ENCODE data around the gene CEP128.

GRCh38 chr14:80982711-80983110, 41.2 kb upstream of the CEP128 start:
- no peak for TF ChIP-seq POLR2A (IDR thresholded peaks at IDR 0.05)
- no peak for TF ChIP-seq CTCF (IDR thresholded peaks at IDR 0.05)
